Type B pancreatic cell (in vitro differentiated cells): ENCODE measurements around the gene LPAR1. TPM values are rescaled to one million over a fixed set of nuclear protein-coding genes. Genes with fewer than 3 reads are reported as not detected.

Experiments used
- DNase-seq: peaks from one replicate; pipeline ENCODE4 v3.0.0; 2021; ENCODE audit warnings: mixed read lengths; ENCODE audit not compliant: unreplicated experiment; ENCODE audit errors: extremely low spot score
- H3K27ac Mint-ChIP-seq: 2 replicates; pipeline ENCODE4 v1.8.0; 2021; ENCODE audit warnings: mild to moderate bottlenecking, mixed read lengths
- H3K27me3 Mint-ChIP-seq: 2 replicates; pipeline ENCODE4 v1.8.0; 2021; ENCODE audit warnings: mixed read lengths
- H3K36me3 Mint-ChIP-seq: 2 replicates; pipeline ENCODE4 v1.8.0; 2021; ENCODE audit warnings: mixed read lengths
- H3K4me1 Mint-ChIP-seq: one replicate; pipeline ENCODE4 v1.8.0; 2021; ENCODE audit warnings: mixed read lengths; ENCODE audit not compliant: unreplicated experiment
- H3K4me3 Mint-ChIP-seq: 2 replicates; pipeline ENCODE4 v1.8.0; 2021; ENCODE audit warnings: mild to moderate bottlenecking, mixed read lengths
- H3K9me3 Mint-ChIP-seq: 2 replicates; pipeline ENCODE4 v1.8.0; 2021; ENCODE audit warnings: mixed read lengths
- total RNA-seq: library from RNA; stranded (reverse); gene quantifications from 2 replicates; pipeline ENCODE4 v1.2.1, GENCODE V29; 2021; ENCODE audit warnings: low replicate concordance
- TF ChIP-seq, protein P1 (sequence below): fragments of 200-600 bp; sonication (generic); conservative IDR thresholded peaks from 2 replicates; pipeline ENCODE4 v1.5.0; 2021; ENCODE audit warnings: antibody characterized with exemption, mild to moderate bottlenecking

The LPAR1 gene
- total RNA-seq, 1 donor from 2014 or later, result 32.8 TPM

DNA sequence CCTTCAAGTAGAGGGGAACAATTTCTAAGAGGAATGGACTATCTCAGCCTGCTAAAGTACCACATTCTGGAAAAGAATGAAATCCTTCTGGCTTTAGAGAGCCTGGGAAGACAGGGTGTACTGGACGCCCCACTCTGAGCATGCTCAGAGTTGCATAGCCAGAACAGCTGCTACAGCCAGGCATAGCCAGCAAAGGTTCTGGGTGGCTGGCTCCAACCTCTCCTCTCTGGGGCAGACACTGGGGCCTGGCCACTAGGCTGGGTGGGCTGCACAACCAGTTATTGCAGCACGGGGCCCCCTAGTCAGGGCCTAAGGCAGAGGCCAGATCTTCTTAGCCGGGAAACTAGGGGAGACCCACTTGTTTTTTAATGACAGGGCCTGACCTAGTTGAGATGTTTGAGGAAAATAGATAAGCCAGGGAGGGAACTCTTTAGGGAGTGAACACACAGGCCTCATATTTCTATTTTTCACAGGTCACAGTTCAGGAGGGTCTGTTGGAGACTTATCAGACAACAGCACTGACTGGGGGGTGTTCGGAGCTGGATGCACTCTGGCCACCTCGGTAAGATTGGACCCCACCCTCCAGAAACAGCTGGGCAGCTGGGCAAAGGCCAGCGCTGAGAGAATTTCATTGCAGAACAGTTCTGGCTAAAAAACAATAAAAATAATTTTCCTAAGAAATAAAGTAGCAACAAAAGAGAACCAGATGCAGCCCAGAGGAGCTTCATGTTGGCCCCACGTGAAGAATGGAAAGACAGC is 142.9 kb downstream of the LPAR1 start:
- no peak overlapping the region for H3K4me3 Mint-ChIP-seq
- no peak overlapping the region for H3K27ac Mint-ChIP-seq
- TF ChIP-seq, protein P1, sequence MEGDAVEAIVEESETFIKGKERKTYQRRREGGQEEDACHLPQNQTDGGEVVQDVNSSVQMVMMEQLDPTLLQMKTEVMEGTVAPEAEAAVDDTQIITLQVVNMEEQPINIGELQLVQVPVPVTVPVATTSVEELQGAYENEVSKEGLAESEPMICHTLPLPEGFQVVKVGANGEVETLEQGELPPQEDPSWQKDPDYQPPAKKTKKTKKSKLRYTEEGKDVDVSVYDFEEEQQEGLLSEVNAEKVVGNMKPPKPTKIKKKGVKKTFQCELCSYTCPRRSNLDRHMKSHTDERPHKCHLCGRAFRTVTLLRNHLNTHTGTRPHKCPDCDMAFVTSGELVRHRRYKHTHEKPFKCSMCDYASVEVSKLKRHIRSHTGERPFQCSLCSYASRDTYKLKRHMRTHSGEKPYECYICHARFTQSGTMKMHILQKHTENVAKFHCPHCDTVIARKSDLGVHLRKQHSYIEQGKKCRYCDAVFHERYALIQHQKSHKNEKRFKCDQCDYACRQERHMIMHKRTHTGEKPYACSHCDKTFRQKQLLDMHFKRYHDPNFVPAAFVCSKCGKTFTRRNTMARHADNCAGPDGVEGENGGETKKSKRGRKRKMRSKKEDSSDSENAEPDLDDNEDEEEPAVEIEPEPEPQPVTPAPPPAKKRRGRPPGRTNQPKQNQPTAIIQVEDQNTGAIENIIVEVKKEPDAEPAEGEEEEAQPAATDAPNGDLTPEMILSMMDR, result no peak
- no peaks in the 10 kb centered on the region for H3K27me3 Mint-ChIP-seq
- DNase-seq, result no peak
- H3K9me3 Mint-ChIP-seq, result peaks cover 13% of the 10 kb centered on the region
- H3K4me1 Mint-ChIP-seq, result no peaks in the 10 kb centered on the region
- H3K36me3 Mint-ChIP-seq, result peaks cover 17% of the 10 kb centered on the region

DNA sequence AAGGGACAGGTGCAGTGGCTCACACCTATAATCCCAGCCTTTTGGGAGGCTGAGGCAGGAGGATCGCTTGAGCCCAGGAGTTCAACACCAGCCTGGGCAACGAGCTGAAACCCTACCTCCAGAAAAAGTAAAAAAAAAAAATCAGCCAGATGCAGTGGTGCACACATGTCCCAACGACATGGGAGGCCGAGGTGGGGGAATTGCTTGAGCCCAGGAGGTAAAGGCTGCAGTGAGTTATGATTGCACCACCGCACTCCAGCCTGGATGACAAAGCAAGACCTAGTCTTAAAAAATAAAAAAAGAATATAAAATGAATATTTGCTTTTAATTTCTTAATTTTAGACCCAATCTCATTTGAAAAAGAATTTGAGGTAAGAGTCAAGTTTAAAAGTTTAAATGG is 143.5 kb downstream of the LPAR1 start:
- Mint-ChIP-seq H3K36me3 (peaks cover 17% of the 10 kb centered on the region), H3K9me3 (peaks cover 13% of the 10 kb centered on the region), H3K4me1 (no peaks in the 10 kb centered on the region), H3K4me3 (no peak overlapping the region), H3K27ac (no peak overlapping the region), H3K27me3 (no peaks in the 10 kb centered on the region)
- TF ChIP-seq, protein P1, result no peak
- no peak for DNase-seq

DNA sequence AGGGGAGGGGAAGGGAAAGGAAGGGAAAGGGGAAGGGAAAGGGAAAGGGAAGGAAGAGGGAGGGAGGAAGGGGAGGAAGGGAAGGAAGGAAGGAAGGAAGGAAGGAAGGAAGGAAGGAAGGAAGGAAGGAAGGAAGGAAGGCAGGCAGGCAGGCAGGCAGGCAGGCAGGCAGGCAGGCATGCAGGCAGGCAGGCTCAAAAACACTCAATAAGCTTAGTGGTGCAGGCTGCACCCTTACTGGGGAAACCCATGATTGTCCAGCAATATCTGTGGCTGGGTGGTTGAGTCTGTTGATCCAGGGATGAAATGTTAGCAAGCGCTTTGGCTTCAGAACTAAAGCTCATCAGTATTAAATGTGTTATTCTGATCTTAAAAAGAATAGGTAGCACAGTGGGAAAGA is 145.6 kb downstream of the LPAR1 start:
- DNase-seq, result no peak
- Mint-ChIP-seq H3K4me3 (no peak overlapping the region), H3K9me3 (peaks cover 13% of the 10 kb centered on the region), H3K27me3 (no peaks in the 10 kb centered on the region), H3K4me1 (no peaks in the 10 kb centered on the region), H3K36me3 (peaks cover 11% of the 10 kb centered on the region), H3K27ac (no peak overlapping the region)
- TF ChIP-seq, protein P1, result no peak

DNA sequence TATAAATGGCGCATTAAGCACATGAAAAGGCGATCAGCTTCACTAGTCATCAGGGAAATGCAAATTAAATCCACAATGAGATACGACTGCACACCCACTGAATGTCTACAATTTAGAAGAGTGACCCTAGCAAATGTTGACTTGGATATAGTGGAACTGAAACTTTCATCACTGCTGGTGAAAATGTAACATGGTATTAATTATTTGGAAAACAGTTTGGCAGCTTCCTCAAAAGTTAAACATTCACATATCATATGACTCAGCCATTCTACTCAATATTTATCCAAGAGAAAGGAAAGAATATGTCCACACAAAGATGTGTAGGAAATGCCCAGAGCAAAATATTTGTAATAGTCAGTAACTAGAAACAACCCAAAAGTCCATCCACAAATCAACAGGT is 146.5 kb downstream of the LPAR1 start:
- TF ChIP-seq, protein P1, result no peak
- no peaks in the 10 kb centered on the region for H3K4me1 Mint-ChIP-seq
- H3K4me3 Mint-ChIP-seq, result no peak overlapping the region
- H3K27ac Mint-ChIP-seq, result no peak overlapping the region
- no peaks in the 10 kb centered on the region for H3K27me3 Mint-ChIP-seq
- no peak for DNase-seq
- peaks cover 7% of the 10 kb centered on the region for H3K9me3 Mint-ChIP-seq
- H3K36me3 Mint-ChIP-seq, result peaks cover 4% of the 10 kb centered on the region

DNA sequence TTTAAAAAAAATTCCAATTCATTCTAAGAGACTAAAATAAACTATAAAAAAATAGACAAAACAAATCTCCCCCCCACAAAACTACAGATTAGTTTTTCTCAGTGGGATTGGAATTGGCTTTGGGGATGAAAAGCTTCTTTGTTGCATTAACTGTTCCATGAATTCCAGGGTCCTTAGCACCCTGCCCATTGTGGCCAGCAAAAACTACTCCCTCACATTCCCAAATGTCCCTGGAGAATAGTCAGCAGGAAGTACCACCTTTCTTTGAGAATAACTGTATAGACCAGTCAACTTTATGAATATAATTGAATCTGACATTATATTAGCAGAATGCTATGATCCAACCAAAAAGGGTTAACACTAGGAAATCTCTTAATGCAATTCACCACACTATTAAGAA is 147.9 kb downstream of the LPAR1 start:
- no peak overlapping the region for H3K27ac Mint-ChIP-seq
- H3K27me3 Mint-ChIP-seq, result no peaks in the 10 kb centered on the region

More for the DNA sequence above, 147.9 kb downstream of the LPAR1 start:
- H3K9me3 Mint-ChIP-seq, result peaks cover 4% of the 10 kb centered on the region
- H3K36me3 Mint-ChIP-seq, result no peaks in the 10 kb centered on the region
- H3K4me3 Mint-ChIP-seq, result no peak overlapping the region
- H3K4me1 Mint-ChIP-seq, result no peaks in the 10 kb centered on the region
- TF ChIP-seq, protein P1, result no peak
- no peak for DNase-seq
